ENCODE results near the gene UBXN11. TPM values are rescaled to one million over a fixed set of nuclear protein-coding genes. Genes with fewer than 3 reads are reported as not detected.

Gene UBXN11
- total and polyA plus RNA-seq, 11 donors = 3.7 to 17.2 (median 8.0) TPM

GRCh38 chr1:26351590-26352337 is 45.3 kb upstream of the UBXN11 start:
- Histone ChIP-seq H3K4me3 (no peak overlapping the region), H3K27me3 (peaks cover 0 to 27% (median 0%) of the 10 kb centered on the region in 9 donors), H3K36me3 (no peaks in the 10 kb centered on the region), H3K4me1 (peaks cover 0 to 6% (median 0%) of the 10 kb centered on the region in 12 donors), H3K9me3 (no peaks in the 10 kb centered on the region), H3K27ac (no peak overlapping the region)
- ATAC-seq (no peak), DNase-seq (no peak)
- TF ChIP-seq POLR2A (IDR thresholded peaks at IDR 0.05) (no peak), CTCF (IDR thresholded peaks at IDR 0.05) (no peak)
- WGBS, 4 donors = 78 to 86% (median 82%) methylated on average over 12 of the region's 12 CpGs
- intact Hi-C loops (cut with DNase I) = no loop called here

- Histone ChIP-seq H3K4me3 (no peak overlapping the region), H3K36me3 (no peaks in the 10 kb centered on the region), H3K9me3 (no peaks in the 10 kb centered on the region), H3K4me1 (peaks cover 0 to 6% (median 0%) of the 10 kb centered on the region in 12 donors), H3K27me3 (peaks cover 0 to 19% (median 0%) of the 10 kb centered on the region in 9 donors), H3K27ac (no peak overlapping the region)
- no peak for DNase-seq
- 77 to 83% (median 79%) methylated on average over 9 of the region's 9 CpGs for WGBS, 4 donors
- intact Hi-C loops (cut with DNase I) = no loop called here
- ATAC-seq = peak in 1 of 4 donors; percentile 9
- TF ChIP-seq CTCF (IDR thresholded peaks at IDR 0.05) (no peak), POLR2A (IDR thresholded peaks at IDR 0.05) (no peak)
Observed at GRCh38 chr1:26350701-26351589, 44.5 kb upstream of the UBXN11 start.

- intact Hi-C loops (cut with DNase I) = no loop called here
Observed at GRCh38 chr1:26350343-26350700, 43.9 kb upstream of the UBXN11 start.

More at GRCh38 chr1:26350343-26350700, 43.9 kb upstream of the UBXN11 start:
- DNase-seq (no peak), ATAC-seq (no peak)
- TF ChIP-seq POLR2A (IDR thresholded peaks at IDR 0.05) (no peak), CTCF (IDR thresholded peaks at IDR 0.05) (no peak)
- Histone ChIP-seq H3K27ac (no peak overlapping the region), H3K4me3 (no peak overlapping the region), H3K9me3 (no peaks in the 10 kb centered on the region), H3K4me1 (peaks cover 0 to 6% (median 0%) of the 10 kb centered on the region in 12 donors), H3K27me3 (peaks cover 0 to 12% (median 0%) of the 10 kb centered on the region in 9 donors), H3K36me3 (no peaks in the 10 kb centered on the region)
- 77 to 84% (median 82%) methylated on average over 2 of the region's 2 CpGs for WGBS, 4 donors

All from heart left ventricle (tissue), 16 donors.